ENCODE results near the gene ARHGEF7.
"Not testable (repeated sequence)": the region's sequence is repeated elsewhere in the genome, so short reads cannot be mapped to it uniquely, and the experiment has no call there.

The ARHGEF7 gene

GRCh38 chr13:111115061-111115964 is at the start of gene ARHGEF7:
Gene ARHGEF7, plus strand, starts transcription at chr13:111115310. Its CDS starts 217 bp downstream, at chr13:111115527.
- no peak for DNase-seq

GRCh38 chr13:111065698-111066097 is 49.4 kb upstream of the ARHGEF7 start:
- no peak for DNase-seq

GRCh38 chr13:111066544-111066943 is 48.6 kb upstream of the ARHGEF7 start:
- no peak for DNase-seq

DNA sequence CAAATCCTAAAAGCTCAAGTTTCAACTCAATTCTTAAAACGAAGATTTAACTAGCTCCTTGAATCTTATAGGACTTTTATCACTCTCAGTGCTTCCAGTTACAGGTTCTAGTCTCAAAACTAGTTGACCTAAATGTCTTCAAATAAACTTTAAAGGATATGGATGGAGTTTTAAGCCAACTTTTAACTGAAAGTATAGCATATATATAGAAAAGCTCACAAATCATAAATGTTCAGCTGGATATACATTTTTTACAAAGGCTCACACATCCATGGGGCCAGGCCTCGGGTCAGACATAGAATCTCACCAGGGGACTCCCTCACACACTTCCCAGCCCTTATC is 47.1 kb upstream of the ARHGEF7 start:
- no peak for DNase-seq

GRCh38 chr13:111071120-111071519 is 44.0 kb upstream of the ARHGEF7 start:
- DNase-seq: not testable (repeated sequence)

- DNase-seq: not testable (repeated sequence)
Measured at GRCh38 chr13:111071526-111071925, 43.6 kb upstream of the ARHGEF7 start.

- no peak for DNase-seq
Measured at GRCh38 chr13:111074826-111075225, 40.3 kb upstream of the ARHGEF7 start.

DNA sequence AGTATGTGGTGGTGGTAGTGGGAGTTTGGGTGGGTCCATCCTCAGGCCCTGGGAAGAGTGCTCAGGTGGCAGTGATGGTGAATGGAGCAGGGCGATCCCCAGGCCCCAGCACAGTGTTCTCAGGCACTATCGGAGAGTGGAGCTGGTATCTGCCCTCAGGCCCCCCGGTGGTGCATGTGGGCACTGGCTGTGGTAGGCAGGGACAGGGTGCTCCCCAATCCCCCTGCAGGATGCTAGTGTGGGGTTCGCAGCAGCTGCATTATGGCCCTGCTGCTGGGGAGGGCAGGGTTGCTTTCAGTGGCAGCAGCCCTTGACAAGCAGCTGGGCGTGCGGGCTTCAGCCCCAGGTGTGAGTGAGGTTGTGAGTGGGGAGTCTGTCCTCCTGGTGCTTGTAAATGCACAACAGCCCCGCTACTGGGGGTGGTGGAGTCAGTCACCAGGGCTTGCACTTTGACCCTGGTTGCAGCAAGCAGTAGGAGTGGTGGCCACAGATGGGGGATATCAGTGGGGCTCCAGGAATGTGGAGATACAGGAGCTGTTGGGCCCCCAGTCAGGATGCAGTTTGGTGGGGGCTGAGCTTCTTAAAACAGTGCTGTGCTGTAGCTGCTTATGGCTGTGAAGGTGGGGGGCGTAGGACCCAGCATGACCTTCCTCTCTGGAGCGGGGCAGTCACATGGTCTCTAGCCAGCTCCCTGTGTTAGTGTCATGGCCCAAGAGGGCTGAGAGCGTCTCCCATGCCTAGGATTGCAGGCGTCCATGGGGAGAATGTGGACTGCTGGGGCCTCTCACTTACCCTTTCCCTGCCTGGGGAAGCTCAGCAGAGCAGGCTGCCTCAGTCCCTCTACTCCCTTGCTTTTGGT is 38.7 kb upstream of the ARHGEF7 start:
- no peak for DNase-seq

DNA sequence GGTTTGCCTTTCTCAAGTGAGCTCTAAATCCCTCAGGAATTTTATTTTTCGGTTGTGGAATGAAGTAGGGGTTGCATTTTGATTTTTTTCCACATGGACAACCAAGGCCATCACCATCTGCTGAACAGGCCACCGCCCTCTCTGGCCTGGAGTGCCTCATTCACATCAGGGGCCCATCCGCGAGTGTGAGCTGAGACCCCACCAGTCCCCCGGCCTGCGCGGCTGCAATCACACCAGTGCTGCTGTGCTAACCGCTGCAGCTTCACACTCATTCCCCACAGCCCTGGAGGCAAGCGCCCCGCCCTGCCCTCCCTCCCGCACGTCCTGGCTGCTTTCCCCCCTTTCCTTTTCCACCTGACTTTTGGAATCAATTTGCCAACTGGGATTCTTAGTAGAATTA is 35.7 kb upstream of the ARHGEF7 start:
- no peak for DNase-seq

GRCh38 chr13:111080642-111081041 is 34.5 kb upstream of the ARHGEF7 start:
- no peak for DNase-seq

- no peak for DNase-seq
Measured at GRCh38 chr13:111082240-111082639, 32.9 kb upstream of the ARHGEF7 start.

GRCh38 chr13:111082769-111083168 is 32.3 kb upstream of the ARHGEF7 start:
- not testable (repeated sequence) for DNase-seq

- DNase-seq: not testable (repeated sequence)
Measured at GRCh38 chr13:111083693-111084092, 31.4 kb upstream of the ARHGEF7 start.

DNA sequence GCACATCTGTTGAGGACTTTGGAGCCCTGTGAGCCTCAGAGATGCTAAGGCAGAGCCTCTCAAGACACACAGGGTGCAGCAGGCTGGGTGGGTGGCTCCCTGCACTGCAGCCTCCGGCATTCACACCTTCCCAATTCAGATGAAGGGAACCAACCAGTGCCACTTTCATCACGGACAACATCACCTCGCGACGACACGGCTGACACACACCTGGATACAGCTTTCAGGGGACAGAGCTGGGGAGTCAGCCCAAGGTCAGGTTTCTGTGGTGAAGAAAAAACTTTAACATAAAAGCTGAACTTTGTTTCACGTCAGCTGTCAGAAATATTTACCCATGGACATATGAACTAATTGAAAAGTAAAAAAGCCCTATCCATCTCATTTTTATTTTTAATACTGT is 24.9 kb upstream of the ARHGEF7 start:
- no peak for DNase-seq

GRCh38 chr13:111092685-111093084 is 22.4 kb upstream of the ARHGEF7 start:
- no peak for DNase-seq

GRCh38 chr13:111093136-111093535 is 22.0 kb upstream of the ARHGEF7 start:
- no peak for DNase-seq

- no peak for DNase-seq
Measured at GRCh38 chr13:111093634-111094033, 21.5 kb upstream of the ARHGEF7 start.

DNA sequence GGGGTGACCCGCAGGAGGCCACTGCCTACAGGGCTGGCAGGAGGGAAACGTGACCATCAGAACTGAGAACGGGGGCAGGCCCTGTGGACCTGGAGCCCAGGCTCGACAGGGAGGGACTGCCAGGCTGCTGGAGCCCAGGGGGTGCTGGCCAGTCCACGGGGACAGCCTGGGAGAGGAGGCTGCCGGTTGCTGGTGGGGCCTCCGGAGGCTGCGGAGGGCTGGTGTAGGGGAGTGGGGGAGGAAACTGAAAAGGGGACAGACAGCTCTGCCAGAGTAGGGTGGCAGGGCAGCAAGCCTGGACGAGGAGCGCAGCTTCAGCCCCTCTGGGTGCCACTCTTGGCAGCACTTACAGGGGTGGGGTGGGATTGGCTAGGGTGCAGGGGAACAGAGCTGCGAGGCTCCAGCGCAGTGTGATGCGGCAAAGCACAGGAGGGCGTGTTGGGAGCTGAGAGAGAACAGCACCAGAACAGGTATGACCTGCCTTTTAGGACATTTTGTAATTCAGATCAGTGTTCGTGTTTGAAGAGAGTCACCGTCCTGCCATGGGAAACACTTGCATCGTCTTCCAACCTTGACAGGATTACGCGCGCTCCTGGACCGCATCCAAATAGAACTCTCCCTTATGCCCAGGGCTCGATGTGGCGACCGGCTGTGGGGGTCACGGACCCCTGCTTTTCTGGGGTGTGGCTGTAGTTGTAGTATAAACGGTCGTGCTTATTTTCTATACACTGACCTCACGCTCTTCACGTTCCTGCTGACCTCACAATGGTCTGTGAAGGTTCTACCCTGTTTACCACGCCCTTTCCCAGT is 19.9 kb upstream of the ARHGEF7 start:
- no peak for DNase-seq

DNA sequence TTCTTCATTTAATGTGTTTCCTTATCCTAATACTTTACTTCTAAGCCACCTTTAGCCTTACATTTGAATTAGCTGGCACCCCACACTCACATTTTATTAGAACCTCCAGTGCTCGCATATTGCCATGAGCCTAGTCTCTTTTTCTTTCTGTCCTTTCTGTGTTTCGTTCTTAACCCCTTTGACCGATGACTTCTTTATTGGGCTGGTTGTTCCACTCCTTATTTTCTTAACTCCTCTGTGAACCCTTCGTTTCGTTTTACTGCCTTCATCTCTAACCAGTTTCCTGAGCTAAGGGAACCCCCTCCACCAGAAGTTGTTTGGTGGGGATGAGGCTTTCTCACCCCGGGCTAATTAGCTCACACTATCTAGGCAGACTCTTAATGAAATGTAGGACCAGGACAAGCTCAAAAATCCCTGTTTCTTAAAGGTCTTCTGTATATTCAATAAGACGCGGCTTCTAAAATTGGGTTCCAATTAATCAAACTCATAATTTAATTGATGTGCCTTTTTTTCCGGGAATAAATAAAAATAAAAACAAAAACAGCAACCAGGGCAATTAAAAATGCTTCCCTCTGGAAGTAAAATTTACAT is 19.1 kb upstream of the ARHGEF7 start:
- DNase-seq: no peak

DNA sequence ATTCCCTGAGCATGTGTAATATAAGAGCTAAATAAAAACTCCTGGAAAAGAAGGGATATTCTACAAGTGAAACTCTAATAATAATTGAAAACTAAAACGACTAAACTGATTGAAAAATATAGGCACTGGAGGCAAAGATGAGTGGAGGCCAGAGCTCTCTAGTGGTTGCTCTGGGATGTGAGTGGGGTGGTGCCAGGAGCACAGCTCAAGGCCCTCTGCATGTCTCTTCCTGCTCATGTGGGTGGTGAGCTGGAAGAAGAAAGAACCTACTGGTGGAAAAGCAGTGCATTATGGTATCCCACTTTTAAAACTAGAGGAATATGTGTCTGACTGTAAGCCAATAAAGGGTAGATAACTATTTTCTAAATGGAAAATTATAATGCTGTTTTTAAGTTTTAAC is 15.8 kb upstream of the ARHGEF7 start:
- no peak for DNase-seq

GRCh38 chr13:111110054-111110453 is 5.1 kb upstream of the ARHGEF7 start:
- no peak for DNase-seq

DNA sequence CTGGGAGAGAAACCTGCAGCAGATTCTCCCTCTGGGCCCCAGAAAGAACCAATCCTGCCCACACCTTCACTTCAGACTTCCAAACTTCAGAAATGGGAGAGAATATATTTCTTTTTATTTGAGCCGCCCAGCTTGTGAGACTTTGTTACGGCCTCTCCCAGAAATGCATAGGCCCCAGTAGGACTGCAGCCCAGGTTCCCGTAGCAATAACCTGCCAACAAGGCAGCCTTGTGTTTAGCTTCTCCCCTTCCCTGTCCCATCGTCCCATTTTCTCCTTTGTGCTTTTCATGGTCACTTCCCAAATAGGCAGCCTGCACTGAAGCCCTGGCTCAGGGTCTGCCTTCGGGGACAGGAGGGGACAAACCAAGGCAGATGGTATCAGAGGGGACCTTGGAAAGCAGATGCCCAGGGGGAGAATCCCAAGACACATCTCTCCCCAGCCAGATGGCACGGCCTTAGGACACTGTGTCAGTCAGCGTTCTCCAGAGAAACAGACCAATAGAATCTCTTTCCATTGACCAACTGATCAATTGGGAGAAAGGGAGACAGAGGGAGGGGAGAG is 3.7 kb upstream of the ARHGEF7 start:
- no peak for DNase-seq
